NCI-H2107 treated with DMSO at 0.1 percent for 48 hours (cell line): Measurements from ENCODE around the gene TP53BP2.

Experiments used
- DNase-seq: peaks from one replicate; lab custom pipeline; 2025; ENCODE audit not compliant: unreplicated experiment; lab: John Stamatoyannopoulos, UW

The TP53BP2 gene

DNA sequence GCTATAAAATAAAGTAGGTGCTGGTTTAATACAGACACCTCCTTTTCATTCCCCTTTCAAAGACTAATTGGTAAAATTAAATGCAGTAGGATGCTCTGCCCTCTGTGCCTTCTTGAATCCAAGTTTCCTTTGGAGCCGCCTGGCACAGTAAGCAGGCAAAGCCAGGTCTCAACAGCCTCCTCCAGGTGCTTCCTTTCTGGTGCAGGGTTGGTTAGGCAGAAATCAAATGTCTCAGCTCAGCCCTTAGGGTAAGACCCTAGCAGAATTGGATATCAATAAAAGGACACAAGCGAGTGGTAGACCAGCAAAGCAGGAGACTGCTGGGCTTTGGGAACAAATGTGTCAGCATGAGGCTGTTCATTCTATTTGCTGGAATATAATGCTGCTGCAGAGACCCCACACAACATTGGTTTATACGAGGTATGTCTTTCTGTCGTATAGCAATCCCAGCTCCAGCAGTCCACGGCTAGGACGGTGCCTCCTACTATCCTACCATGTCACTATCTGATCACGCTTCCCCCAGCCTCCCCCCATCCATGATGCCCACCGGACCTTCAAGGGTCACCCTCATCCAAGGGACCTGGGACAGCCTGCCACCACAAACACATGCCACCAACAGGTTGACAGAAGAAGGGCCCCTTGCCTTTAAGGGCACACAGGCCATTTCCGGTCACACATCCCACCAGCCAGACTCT is 75.0 kb downstream of the TP53BP2 start:
- no peak for DNase-seq

GRCh38 chr1:223765719-223766340 is 79.9 kb downstream of the TP53BP2 start:
- no peak for DNase-seq

DNA sequence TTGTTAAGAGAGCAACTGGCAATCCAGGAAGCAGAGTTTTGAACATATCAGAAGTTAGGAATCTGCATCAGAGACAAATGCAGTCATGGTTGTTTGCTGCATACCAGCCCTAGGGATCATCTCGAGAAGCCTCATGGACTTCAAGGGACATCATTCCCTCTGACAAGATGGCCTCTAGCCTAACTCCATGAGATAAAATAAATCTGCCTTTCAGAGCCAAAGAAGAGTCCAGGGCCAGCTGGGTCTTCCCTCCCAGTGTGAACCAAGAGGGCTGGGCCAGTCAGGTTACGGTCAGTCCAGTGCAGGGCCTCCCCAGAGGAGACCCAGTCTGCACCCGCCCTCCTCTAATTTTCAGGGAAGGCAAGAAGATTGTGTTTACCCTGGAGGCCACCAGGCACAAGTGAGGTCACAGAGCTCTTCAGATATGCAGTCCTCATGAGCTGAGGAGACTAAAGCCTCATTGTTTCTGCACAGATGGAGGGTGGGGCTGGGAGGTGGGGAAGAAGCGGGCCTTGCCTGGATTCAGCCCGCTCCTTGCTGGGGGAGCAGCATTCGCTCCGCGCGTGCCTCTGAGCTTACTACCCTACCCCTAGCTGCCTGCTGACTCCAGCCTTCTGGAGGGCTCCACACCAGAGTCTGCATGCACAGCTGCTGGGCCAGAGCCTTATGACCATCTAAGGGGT is 80.6 kb downstream of the TP53BP2 start:
- no peak for DNase-seq

- DNase-seq = no peak
Observed at GRCh38 chr1:223763881-223764280, 81.9 kb downstream of the TP53BP2 start.

GRCh38 chr1:223763251-223763650 is 82.5 kb downstream of the TP53BP2 start:
- no peak for DNase-seq

- DNase-seq = no peak
Observed at GRCh38 chr1:223761411-223761810, 84.3 kb downstream of the TP53BP2 start.

DNA sequence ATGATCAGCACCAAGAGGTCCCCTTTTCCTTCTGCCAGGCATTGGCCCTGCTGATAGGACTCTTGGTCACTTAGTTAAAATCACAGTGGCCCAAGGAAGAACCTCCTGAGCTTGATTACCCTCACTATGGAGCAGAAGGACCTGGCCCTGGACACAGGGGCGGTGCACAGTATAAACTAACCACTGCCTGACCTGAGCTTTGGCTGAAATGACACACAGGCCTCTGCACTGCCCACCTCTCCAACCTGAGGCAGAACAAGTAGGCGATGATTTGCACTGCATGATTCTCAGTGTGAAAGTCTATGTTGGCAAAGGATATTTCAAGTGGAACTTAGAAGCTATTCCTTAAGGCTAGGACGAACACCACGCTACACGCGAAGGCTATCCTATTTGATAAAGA is 84.9 kb downstream of the TP53BP2 start:
- DNase-seq = no peak

GRCh38 chr1:223759273-223759672 is 86.5 kb downstream of the TP53BP2 start:
- DNase-seq = peak; percentile 45

GRCh38 chr1:223758734-223759133 is 87.0 kb downstream of the TP53BP2 start:
- DNase-seq = no peak

DNA sequence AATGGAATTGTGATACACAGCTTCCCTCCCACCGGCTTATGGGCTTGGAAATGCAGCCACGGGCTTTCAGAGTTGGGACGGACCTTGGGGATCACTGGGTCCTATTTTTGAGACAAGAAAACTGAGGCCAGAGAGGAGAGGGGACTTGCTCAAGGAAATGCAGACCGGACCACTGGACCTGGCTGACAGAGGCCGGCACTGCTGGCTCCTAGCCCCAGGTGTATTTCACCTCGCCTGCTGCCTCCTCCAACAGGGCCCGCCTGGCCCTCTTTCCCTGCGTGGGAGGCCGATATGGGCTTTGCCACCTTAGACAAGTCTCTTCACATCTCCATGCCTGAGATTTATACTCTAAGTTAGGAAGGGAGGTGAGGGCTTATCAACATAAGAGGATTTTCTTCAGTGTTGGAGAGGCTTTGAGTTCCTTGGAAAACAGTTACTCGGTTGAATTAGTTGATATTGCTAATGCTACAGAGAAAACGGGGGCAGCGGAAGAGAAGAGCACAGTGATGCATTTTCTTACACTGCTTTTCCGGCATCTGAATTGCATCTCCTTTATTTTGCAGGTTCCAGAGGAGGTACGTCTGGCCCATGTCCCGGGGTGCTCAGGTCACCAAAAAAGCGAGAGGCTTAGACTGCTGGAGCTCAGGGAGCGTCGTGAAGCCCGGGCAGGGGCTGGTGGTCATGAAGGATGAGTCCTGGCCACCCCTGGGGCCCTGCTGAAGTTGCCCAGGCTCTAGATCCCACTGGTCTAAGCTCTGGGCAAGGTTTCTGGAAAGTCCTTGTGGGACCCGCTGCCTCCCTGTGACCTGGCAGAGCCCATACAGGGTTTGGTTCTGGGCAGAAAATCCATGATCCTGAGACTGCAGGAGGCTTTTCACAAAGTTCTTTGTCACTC is 88.7 kb downstream of the TP53BP2 start:
- DNase-seq = no peak

- no peak for DNase-seq
Observed at GRCh38 chr1:223755992-223756775, 89.6 kb downstream of the TP53BP2 start.

DNA sequence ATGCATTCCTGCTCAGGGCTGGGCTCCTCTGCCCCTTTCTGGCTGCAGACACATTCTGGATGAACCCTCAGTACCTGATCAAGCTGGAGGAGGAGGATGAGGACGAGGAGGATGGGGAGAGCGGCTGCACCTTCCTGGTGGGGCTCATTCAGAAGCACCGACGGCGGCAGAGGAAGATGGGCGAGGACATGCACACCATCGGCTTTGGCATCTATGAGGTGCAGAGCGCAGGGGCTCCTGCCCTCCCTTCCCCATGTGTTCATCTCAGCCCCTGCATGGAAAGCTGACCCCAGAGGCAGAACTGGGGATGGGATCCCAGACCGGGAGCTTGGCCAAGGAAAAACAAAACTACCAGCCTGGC is 90.3 kb downstream of the TP53BP2 start:
- no peak for DNase-seq

GRCh38 chr1:223754681-223755431 is 90.9 kb downstream of the TP53BP2 start:
- DNase-seq = no peak

DNA sequence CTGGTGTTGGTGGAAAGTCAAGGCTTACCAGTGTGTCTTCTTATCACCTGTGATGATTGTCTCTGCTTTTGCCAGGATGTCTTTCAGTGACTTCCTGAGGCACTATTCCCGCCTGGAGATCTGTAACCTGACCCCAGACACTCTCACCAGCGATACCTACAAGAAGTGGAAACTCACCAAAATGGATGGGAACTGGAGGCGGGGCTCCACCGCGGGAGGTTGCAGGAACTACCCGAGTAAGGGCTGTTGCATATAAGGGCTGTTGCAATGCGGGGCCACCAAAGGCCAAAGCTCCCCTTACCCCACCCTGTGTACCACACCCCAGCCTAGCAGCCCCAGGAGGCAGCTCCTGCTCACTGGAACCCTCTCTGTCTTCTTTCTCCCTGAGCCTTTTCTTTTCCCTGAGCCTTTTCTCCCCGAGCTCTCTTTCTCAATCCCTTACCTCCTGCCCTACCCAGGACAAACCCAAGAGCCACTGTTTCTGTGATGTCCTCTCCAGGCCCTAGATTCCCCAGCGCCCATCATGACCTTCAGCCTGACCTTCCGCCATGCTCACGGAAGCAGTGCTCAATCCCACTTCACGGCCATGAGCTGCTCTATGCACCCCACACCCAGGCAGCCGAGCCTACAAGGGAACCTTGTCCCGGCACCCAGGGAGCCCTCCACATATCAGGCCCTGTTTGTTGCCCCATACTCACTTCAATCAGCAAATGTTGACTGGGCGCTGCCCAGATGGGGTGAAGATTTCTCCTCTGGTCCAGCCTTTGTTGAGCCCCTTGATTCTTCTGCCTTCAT is 92.8 kb downstream of the TP53BP2 start:
- peak; percentile 41 for DNase-seq

- no peak for DNase-seq
Observed at GRCh38 chr1:223751696-223752095, 94.1 kb downstream of the TP53BP2 start.

DNA sequence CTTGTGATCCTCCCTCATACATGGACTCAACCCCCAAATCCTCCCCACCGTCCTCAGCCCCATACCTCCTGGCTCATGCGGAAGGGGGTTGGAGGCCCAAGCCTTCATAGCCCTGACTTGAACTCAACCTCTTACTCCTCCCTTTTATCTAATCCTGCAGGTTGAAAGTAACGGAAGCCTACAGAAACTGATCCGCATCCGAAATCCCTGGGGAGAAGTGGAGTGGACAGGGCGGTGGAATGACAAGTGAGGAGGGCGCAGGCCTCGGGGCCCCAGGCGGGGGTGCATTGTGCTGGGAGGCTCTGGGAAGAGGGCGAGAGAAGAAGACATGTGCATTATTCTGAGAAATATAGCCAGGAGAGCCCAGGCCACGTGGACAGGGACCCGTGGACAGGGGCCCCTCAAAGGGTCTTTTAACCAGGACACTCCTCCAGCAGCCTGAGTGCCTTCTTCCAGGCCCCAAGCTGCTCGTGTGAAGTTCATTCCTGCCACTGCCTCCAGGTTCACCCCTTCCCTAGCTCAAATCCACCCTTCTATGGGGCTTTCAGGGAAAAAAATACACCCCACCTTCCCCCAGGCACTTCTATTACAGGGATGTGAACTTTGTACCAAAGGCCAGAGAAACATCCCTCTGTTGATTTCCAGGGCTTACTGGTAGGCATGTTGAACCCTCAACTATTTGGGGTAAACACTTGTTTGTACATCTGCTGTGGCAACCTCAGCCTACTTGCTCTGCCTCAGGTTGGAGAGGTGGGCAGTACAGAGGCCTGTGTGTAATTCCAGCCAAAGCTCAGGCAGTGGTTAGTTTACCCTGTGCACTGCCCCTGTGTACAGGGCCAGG is 94.8 kb downstream of the TP53BP2 start:
- DNase-seq = no peak

DNA sequence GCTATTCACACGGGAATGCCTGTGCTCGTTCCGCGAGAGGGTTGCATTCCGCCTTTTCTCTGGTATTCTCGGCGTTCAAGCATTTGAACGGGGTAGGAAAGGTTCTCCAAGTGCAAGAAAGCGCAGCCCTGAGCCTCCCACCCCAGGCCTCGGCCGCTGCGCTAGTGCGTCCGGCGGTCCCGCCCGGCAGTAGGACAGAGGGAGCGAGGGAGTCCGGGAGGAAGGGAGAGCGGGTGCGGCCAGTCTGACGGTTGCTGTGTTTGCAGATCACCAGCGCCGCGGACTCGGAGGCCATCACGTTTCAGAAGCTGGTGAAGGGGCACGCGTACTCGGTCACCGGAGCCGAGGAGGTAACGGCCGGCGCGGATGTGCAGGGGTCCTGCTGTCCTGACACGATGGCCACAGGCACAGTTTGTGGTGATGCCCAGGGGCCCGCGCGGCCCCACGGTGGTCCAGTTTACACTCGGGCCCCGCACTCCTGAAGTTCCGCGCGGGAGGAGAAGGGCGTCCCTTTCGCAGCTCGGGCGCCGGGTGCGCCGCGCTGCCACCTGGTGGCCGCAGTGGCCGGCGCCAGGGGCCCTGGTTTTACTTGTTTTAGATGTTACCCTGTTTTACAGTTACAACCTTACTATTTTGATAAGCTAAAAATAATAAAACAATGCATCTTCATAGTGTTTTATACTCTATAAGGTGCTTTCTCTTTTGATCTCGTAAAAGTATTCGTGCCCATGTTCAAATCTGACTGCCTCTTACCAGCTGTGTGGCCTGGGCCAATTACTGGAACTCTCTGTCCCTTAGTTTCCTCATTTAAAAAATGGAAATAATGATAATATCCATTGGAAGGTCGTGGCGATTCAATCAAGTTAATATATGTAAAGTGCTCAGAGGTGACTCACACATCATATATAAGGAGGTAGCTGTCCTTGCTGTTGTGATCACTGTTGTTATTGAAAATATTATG is 96.7 kb downstream of the TP53BP2 start:
- DNase-seq = no peak
